Heart left ventricle (tissue), 16 donors: ENCODE results near the gene CD160. TPM values are rescaled to one million over a fixed set of nuclear protein-coding genes. Genes with fewer than 3 reads are reported as not detected.

Experiments used
- ATAC-seq, 4 donors: fragments of 200-7000 bp; cut with Tn5 transposase; one replicate each; pipeline ENCODE4 v1.9.1; 2020 to 2022; ENCODE audit warnings: moderate library complexity in 4 of 4, mild to moderate bottlenecking in 3 of 4, moderate number of reproducible peaks in 1 of 4
- DNase-seq, 5 donors: peaks; one replicate each; pipeline ENCODE4 v3.0.0-alpha.2; 2020
- H3K27ac ChIP-seq, 12 donors: fragments of 200-600 bp; sonication (generic) in 4 of 12; one replicate each; pipeline versions ENCODE4 v1.5.0 to v1.8.0; 2016 to 2022; ENCODE audit warnings: mild to moderate bottlenecking in 2 of 12
- H3K27me3 ChIP-seq, 9 donors: fragments of 200-600 bp; sonication (generic) in 2 of 9; one replicate each; pipeline versions ENCODE4 v1.5.1 to v1.8.0; 2016 to 2022; ENCODE audit warnings: mild to moderate bottlenecking in 3 of 9
- H3K36me3 ChIP-seq, 9 donors: fragments of 200-600 bp; sonication (generic) in 2 of 9; one replicate each; pipeline versions ENCODE4 v1.5.0 to v1.8.0; 2018 to 2022; ENCODE audit warnings: mild to moderate bottlenecking in 2 of 9
- H3K4me1 ChIP-seq, 12 donors: fragments of 200-600 bp; sonication (generic) in 4 of 12; one replicate each; pipeline versions ENCODE4 v1.5.0 to v1.8.0; 2016 to 2022; ENCODE audit warnings: mild to moderate bottlenecking in 3 of 12
- H3K4me3 ChIP-seq, 12 donors: fragments of 200-600 bp; sonication (generic) in 4 of 12; one replicate each; pipeline versions ENCODE4 v1.5.0 to v1.8.0; 2017 to 2022; ENCODE audit warnings: mild to moderate bottlenecking in 9 of 12, moderate library complexity in 4 of 12
- H3K9me3 ChIP-seq, 12 donors: fragments of 200-600 bp; sonication (generic) in 4 of 12; one replicate each; pipeline versions ENCODE4 v1.5.0 to v1.8.0; 2016 to 2022; ENCODE audit warnings: mild to moderate bottlenecking in 1 of 12
- CTCF ChIP-seq, 12 donors: fragments of 200-600 bp; sonication (generic) in 4 of 12; IDR thresholded peaks; one replicate each; pipeline versions ENCODE4 v1.5.0 to v1.8.0; 2018 to 2022; ENCODE audit warnings: antibody characterized with exemption in 12 of 12, mild to moderate bottlenecking in 5 of 12
- POLR2A ChIP-seq, 2 donors: fragments of 450-650 bp; IDR thresholded peaks; one replicate each; pipeline ENCODE4 v1.6.1; 2017; ENCODE audit warnings: antibody characterized with exemption in 2 of 2, mild to moderate bottlenecking in 2 of 2, moderate library complexity in 2 of 2
- WGBS, 4 donors: extraction: QIAGEN DNeasy Blood & Tissue Kit in 2 of 4; methylation state at CpG; one replicate each; pipeline versions ENCODE4 v1.1.5 to v1.1.7; 2013 to 2018; 5-methylcytosine and 5-hydroxymethylcytosine counted together
- intact Hi-C, 10 donors: fragments of 100-400 bp; cut with DNase I; formaldehyde crosslinking; loops; one replicate each; pipeline versions ENCODE4 v1.11.1 to v1.14.2; 2022
- polyA plus RNA-seq, 2 donors: library from polyadenylated mRNA; stranded (reverse); fragments of 200-250 nt; gene quantifications; one replicate each; pipeline ENCODE4 v1.2.3, GENCODE V29; 2013
- total RNA-seq, 9 donors: library from RNA; depleted of rRNA in 2 of 9; stranded (reverse); fragments of >200 nt in 2 of 9; fragmentation: NEBNext Ultra II Directional in 3 of 9; extraction: Animal tissue kit (Norgen Biotek cat#: 25700) in 3 of 9; gene quantifications; one replicate each; pipeline versions ENCODE4 v1.1.0 to v1.2.4, GENCODE V29; 2016 to 2023
- donor health status: ischemic (EF 13 %, LVEDD 7.1; RV severe dilation, severe dysfunction).
- donor health status: healthy with polysubstance abuse.
- donor health status: DM: no; HTN: yes; CAD: no.
- donor health status: DM: no; HTN: no; CAD: no.
- donor health status: ischemic (EF 25% LVEDD 6.9; RV normal size, moderate dysfunction).
- donor health status: ischemic (EF 25% LVEDD 5.7; RV mildly dilated, moderate dysfunction).
- donor health status: healthy.
- donor health status: DM: yes; HTN: yes; CAD: no.
- donor health status: ischemic (EF 35%, LVEDD 5.7; RV mildly dilated, moderate dysfunction).
- donor health status: nonischemic (EF 11% LVEDD 7.7; RV severe dilation, severe dysfunction).
- donor health status: DM: yes; HTN: yes; CAD: no.
- donor health status: PGD.
- donor health status: ischemic (EF 29% LVEDD 5.4; RV normal size, mild dysfunction).
- donor health status: nonischemic (EF 23%, LVEDD 6.1; RV moderate dilation, normal function).

The CD160 gene
- total and polyA plus RNA-seq, 11 donors = 0.64 to 0.79 TPM; not detected in 9

- Histone ChIP-seq H3K27me3 (no peaks in the 10 kb centered on the region), H3K4me3 (no peak overlapping the region)
- 62 to 71% (median 67%) methylated on average over 4 of the region's 4 CpGs for WGBS, 4 donors
Measured at GRCh38 chr1:145688328-145688727, 31.0 kb upstream of the CD160 start.

DNA sequence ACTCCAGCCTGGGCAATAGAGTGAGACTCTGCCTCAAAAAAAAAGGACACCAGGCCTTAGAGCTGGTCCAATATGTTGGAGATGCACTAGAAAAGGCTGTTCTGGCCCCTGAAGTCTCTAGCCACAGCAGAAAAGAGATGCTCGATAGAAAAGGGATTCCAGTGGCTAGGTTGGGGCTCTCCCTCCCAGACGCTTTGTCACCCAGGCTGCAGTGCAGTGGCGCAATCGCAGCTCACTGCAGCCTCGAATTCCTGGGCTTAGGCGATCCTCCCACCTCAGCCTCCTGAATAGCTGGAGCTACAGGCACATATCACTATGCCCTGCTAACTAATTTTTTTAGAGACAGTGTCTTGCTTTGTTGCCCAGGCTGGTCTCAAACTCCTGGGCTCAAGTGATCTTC is 30.4 kb upstream of the CD160 start:
- no peak for ATAC-seq
- H3K27ac ChIP-seq = no peak overlapping the region
- no peak overlapping the region for H3K4me3 ChIP-seq
- intact Hi-C loops = no loop called here
- H3K36me3 ChIP-seq = no peaks in the 10 kb centered on the region
- TF ChIP-seq POLR2A (IDR thresholded peaks at IDR 0.05) = no peak
- no peak for TF ChIP-seq CTCF (IDR thresholded peaks at IDR 0.05)
- no peaks in the 10 kb centered on the region for H3K9me3 ChIP-seq
- DNase-seq = no peak
- H3K4me1 ChIP-seq = peaks cover 0 to 24% (median 0%) of the 10 kb centered on the region in 12 donors
- no peaks in the 10 kb centered on the region for H3K27me3 ChIP-seq
- 90 to 96% (median 93%) methylated on average over 6 of the region's 6 CpGs for WGBS, 4 donors

More at GRCh38 chr1:145688328-145688727, 31.0 kb upstream of the CD160 start:
- Histone ChIP-seq H3K4me1 (peaks cover 0 to 24% (median 0%) of the 10 kb centered on the region in 12 donors), H3K36me3 (no peaks in the 10 kb centered on the region), H3K27ac (no peak overlapping the region), H3K9me3 (no peaks in the 10 kb centered on the region)
- TF ChIP-seq POLR2A (IDR thresholded peaks at IDR 0.05) = no peak
- TF ChIP-seq CTCF (IDR thresholded peaks at IDR 0.05) = no peak
- intact Hi-C loops = no loop called here
- no peak for DNase-seq
- ATAC-seq = no peak

DNA sequence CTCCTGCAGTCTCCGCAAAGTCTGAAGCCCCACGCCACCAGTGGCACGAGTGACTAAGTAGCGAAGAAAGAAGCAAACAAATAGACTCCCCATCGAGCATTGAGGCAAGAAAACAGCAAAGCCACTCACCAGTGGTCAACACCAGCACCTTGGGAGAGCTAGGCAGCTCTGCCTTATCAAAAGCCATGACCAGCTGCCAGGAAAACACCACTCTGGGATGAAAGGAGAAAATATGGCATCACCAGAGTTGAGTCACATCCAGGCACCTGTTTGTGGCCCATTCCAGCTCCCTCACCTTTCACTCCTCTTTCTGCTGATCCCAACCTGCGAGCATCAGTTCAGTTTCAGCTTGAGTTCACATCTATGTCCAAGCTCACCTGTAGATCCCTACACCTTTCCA is 29.4 kb upstream of the CD160 start:
- ATAC-seq = no peak
- Histone ChIP-seq H3K9me3 (no peaks in the 10 kb centered on the region), H3K4me1 (peaks cover 0 to 24% (median 0%) of the 10 kb centered on the region in 12 donors), H3K27me3 (no peaks in the 10 kb centered on the region), H3K4me3 (no peak overlapping the region), H3K36me3 (no peaks in the 10 kb centered on the region), H3K27ac (no peak overlapping the region)
- intact Hi-C loops = no loop called here
- 94 to 96% (median 94%) methylated on average over 6 of the region's 6 CpGs for WGBS, 4 donors
- TF ChIP-seq POLR2A (IDR thresholded peaks at IDR 0.05) (no peak), CTCF (IDR thresholded peaks at IDR 0.05) (no peak)
- DNase-seq = no peak

GRCh38 chr1:145690587-145691558 is 28.4 kb upstream of the CD160 start:
- Histone ChIP-seq H3K4me1 (peaks cover 0 to 24% (median 0%) of the 10 kb centered on the region in 12 donors), H3K36me3 (no peaks in the 10 kb centered on the region), H3K27me3 (no peaks in the 10 kb centered on the region), H3K9me3 (no peaks in the 10 kb centered on the region), H3K4me3 (no peak overlapping the region), H3K27ac (peak overlapping the region in 1 of 12 donors; percentile 46)
- intact Hi-C loops = no loop called here
- TF ChIP-seq POLR2A (IDR thresholded peaks at IDR 0.05) (no peak), CTCF (IDR thresholded peaks at IDR 0.05) (no peak)
- WGBS, 4 donors = 76 to 83% (median 80%) methylated on average over 4 to 5 of the region's 5 CpGs
- no peak for DNase-seq
- ATAC-seq = no peak
